SH-SY5Y (cell line): Measurements from ENCODE around the gene PAQR8.

Experiments
- GATA2 ChIP-seq: IDR thresholded peaks from 2 replicates; pipeline ENCODE4 v1.6.1; 2011; ENCODE audit warnings: mild to moderate bottlenecking, low read depth, low read length
- GATA3 ChIP-seq: IDR thresholded peaks from 2 replicates; pipeline ENCODE4 v1.6.1; 2011; ENCODE audit warnings: low read depth, mild to moderate bottlenecking, low read length, moderate library complexity

PAQR8 gene

DNA sequence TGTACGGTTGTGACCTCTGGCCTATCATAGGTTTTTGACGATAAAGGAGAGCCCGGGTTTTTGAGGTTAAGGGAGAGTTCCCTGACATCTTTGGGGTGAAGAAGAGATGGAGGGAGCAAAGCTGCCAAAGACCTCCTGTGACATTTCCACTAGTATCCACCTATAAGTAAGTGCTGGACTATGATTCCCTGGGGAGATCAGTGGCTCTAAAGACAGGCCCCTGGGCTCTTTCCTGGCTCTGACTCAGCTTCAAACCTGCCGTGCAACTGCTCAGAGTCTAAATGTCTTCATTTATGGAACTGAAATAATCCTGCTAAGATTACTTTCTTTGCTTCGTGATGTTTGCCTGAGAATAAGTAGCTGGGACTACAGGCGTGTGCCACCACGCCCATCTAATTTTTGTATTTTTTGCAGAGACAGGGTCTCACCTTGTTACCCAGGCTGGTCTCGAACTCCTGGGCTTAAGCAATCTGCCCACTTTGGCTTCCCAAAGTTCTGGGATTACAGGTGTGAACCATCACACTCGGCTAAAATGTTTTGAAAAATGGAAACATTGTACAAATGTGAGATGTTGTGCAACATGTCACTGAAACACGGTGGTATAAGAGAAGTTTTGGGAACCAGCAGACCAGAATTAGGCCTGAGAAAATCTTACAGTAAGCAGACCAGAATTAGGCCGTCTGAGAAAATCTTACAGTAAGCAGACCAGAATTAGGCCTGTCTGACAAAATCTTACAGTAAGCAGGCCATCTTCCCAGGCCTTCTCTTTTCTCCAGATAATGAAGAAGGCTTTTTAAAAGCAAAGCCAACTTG lies 1.1 kb upstream of the PAQR8 start:
- TF ChIP-seq GATA3 (no peak), GATA2 (no peak)

DNA sequence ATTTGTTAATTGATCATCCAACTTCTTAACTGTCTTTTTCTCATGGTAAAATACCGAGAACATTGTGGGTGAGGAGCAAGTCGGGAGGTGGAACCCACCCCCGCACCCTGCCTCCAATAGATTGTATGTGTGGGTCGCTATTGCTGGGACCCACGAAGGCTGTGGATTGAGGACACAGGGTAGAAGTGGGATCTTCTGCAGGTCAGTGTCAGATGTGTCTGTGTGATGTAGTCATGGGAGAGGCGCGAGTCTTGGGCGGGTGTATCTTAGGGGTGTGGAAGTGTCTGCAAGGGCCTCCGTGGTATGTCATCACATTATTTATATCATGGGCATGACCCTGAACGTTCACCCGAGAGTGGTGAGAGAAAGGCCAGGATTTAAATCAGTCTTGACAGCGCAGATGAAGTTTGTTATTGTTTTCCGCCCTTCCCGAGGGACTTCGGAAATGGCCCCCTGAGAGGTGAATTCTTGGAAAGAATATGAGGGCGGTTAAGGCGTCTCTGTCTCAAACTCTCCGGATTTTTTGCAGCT lies 472 bp upstream of the PAQR8 start:
- TF ChIP-seq GATA3 (no peak), GATA2 (no peak)

DNA sequence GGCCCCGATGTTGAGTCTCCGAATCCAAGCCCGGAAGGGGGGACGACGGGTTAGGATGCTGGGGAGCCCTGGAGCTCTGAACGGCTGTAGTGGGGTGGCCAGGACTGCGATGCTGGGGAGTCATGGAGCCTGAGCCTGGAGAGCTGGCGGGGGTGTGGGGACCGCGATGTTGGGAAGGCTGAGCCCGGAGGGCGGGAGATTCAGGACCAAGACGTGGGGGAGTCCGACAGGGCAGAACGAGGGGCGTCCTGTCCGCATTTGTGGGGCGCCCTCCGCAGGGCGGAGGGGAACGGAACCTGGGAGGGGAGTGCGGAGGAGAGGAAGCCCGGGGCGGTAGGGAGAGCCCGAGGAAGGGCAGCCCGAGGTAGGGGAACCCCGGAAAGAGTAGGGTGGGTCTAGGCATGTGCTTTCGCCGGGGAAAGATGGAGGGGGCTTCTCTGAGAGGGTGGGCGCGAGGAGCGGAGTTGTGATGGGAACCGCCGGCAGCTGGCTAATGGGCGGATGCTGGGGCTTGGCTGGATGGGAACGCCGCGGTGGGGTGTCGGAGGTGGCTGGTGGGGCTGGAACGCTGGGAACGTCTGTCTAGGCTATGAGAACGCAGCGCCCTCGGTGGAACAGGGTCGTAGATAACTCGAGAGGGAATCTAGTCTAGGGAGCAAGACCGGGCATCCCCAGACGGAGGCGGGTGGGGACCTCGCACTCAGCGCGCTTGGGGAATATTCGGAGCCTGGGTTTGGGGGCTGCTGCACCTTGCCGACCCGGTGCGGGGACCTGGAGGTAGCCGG lies 684 bp downstream of the PAQR8 start:
- TF ChIP-seq GATA2 (no peak), GATA3 (no peak)

DNA sequence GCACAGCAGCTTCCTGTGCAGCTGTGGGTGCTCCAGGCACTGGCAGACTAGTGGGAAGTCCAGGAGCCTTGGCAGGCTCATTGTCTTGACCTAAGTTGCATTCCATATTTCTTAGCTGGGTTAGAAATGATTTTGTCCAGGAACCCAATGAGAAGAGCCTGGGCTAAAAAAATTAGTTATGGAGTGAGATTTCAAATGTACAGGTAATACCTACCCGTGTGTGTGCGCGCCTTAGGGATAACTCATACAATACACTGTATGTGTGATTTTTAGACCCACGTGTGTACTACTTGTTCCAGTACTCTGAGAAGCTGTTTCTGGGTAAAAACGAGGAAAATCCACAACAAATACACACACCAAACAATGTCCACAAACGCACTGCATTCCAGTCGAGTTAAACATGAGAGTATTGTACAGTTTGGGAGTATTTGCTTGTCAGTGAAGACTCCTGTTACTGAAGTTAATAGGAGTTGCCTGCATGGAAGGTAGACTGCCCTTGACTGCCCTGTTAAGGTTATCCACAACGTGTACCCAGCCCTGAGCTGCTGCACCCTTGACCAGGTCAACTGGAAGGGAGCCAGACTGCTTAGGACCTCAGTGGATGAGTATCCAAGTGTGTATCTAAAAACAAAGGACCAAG lies 1.4 kb downstream of the PAQR8 start:
- no peak for TF ChIP-seq GATA3
- TF ChIP-seq GATA2 = no peak

DNA sequence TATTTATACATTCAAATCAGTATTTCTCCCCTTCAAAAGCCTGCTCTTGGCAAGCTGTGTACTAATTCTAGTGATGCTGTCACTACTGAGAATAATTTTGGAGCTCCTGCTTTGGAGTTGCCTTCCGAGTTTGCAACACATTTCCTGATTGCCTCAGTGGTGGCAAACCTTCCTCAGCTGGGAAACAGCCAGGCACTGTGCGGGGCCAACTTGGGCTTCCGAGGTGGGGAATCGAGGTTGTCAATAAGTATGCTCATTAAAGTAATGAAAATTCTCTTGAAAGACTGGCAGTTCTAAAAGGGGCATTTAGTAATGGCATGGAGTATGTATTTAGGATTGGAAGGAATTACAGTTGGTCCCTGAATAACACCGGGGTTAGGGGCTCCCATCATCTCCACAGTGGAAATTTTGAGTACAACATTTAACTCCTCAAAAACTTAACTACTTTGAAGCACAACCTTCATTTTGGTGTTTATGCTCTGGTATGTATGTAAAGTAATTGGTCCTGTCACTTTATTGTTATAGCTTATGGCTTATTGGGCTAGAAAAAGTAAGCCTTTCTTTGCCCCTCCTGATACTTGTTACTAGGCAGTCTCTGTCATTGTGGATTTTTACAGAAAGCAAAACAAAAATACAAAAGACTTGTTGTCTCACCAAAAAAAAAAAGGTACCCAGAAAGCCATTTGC lies 2.7 kb downstream of the PAQR8 start:
- TF ChIP-seq GATA2 = no peak

DNA sequence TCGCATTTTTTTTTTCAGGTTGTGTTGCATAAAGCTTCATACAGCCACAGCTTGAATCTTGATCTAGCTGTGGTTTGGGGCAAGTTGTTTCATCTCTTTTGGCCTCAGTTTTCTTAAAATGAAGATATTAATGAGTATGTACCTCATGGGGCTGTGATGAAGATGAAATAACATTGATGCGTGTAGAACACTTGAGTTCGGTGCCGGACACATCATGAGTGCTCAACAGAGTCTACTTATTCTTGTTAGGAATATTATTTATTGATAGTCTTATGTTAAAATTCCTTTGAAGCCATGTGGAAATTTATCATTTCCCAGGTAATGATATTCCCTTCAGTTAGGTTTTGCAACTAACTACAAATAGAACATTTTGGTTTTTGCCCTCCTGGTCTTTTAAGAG lies 3.4 kb downstream of the PAQR8 start:
- no peak for TF ChIP-seq GATA2
- no peak for TF ChIP-seq GATA3

DNA sequence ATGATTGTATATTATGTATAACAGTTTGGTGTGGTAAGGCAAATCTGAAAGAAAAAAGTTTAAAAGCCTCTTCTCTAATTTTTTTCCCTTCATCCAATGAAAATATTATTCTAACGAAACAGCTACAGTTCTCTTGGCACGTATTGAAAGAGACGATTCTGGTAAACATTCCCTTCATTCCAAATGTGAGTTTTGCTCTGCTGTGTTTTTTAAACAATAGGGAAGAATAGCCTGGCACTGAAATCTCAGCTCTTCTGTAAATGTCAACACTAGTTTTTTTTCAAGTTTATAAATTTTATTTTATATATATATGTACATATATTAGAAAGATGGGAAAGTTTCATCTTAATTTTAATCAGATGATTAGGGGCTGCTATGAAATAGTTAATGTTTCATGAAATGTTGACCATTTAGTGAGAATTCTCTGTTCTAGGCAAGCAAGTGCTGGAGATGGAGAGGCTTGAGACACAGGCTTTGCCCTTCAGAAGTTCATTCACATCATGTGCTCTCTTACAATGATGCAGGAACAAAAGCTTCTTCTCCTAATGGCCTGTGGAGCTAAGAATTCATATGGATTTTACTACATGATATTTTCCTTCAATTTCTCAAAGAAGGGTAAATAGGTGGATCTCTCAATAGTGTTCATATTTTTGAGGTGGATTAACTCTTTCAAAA lies 4.1 kb downstream of the PAQR8 start:
- TF ChIP-seq GATA2 (no peak), GATA3 (no peak)

DNA sequence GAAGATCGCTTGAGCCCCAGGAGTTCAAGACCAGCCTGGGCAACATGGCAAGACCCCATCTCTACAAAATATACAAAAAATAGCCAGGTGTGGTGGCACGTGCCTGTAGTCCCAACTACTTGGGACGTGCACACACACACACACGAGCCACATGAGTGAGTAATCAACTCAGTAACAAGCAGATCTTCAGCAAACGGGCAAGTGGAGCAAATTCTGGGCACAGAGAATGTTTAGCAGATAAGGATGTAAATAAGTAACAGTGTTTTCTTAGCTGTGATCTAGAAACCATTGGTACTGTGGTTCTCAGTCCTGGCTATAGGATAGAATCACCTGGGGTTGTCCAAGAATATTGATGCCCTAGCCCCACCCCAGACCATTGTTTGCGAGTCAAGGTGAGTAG lies 6.1 kb downstream of the PAQR8 start:
- TF ChIP-seq GATA3 (no peak), GATA2 (no peak)

DNA sequence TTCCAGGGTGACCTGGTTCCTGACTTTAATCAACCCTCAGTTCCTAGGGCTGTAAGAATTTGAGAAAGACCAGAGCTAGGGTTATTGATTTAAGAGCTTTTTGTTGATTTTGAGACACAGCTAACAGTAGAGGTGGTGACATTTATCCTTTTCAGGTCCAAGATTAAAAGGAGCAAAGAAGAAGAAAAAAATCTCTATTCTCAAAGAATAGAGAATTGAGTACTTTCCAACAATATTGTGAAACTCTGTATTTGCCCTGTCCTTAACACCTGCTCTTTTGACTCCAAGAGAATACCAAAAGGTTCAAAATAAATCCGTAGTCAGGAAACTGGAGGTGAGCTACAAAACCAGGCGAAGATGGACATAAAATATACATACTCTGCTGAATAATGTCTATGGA lies 7.3 kb downstream of the PAQR8 start:
- TF ChIP-seq GATA2 (no peak), GATA3 (no peak)

DNA sequence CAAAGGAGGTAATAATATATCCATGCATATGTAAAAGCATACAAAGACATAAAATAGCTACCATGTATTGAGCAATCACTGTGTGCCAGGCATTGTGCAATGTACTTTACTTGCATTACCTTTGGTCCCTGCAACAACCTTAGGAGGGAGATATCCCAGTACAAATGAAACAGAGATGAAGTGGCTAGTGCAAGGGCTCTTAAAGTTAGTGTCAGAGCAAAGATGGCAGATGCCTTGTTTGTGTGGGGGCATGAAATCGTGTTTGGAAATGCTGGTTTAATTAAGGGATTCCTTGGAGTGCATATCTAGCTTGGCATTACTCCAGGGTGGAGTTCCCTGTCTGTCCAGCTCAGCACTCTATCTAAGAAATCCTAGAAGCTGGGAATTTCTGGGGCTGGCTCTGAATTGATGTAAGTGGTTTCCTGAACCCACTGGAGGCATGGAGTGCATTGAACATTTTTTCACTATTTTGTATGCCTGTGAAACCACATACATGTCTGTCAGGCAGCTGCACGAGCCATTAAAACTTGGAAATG lies 9.8 kb downstream of the PAQR8 start:
- TF ChIP-seq GATA3 = no peak
- TF ChIP-seq GATA2 = no peak

DNA sequence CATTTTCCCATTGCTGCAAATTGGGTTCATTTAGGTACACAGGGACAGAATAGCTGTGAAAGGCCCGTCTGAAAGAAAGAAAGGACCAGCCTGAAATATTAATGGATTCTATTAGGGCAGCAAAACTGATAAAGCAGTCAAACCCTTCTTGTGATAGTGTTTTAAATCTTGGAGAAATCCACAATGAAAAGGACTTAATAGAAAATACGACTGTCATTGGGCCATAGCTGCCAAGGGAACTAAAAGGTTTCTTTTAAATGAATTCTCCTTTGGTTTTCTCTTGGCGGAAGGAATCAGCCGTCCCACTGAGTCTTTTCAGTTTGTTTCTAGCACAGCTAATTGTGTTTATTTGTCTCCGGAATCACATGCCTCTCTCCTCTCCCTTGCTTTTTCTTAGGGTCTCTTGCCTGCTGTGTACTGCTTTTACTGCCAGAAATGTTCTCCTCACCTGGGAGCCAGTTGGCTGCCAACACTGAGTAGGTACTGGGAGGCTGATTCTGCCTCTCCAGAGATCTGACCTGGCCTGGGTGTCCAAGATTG lies 11.3 kb downstream of the PAQR8 start:
- TF ChIP-seq GATA2 (no peak), GATA3 (no peak)

DNA sequence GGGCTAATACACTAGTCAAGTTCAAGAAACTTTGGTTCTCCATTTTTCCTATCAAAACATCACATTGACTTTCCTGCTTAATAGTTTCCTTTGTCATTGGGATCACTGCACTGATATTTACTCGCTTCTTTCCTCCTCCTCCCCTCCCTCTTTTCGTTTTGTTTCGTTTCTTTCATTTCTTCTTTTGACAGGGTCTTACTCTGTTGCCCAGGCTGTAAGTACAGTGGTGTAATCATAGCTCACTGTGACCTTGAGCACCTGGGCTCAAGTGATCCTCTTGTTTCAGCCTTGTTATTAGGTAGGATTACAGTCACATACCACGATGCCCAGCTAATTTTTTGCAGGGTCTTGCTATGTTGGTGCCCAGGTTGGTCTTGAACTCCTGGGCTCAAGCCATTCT lies 12.3 kb downstream of the PAQR8 start:
- TF ChIP-seq GATA2 (no peak), GATA3 (no peak)
